ENCODE data around the gene ATP5PD.

The ATP5PD gene

DNA sequence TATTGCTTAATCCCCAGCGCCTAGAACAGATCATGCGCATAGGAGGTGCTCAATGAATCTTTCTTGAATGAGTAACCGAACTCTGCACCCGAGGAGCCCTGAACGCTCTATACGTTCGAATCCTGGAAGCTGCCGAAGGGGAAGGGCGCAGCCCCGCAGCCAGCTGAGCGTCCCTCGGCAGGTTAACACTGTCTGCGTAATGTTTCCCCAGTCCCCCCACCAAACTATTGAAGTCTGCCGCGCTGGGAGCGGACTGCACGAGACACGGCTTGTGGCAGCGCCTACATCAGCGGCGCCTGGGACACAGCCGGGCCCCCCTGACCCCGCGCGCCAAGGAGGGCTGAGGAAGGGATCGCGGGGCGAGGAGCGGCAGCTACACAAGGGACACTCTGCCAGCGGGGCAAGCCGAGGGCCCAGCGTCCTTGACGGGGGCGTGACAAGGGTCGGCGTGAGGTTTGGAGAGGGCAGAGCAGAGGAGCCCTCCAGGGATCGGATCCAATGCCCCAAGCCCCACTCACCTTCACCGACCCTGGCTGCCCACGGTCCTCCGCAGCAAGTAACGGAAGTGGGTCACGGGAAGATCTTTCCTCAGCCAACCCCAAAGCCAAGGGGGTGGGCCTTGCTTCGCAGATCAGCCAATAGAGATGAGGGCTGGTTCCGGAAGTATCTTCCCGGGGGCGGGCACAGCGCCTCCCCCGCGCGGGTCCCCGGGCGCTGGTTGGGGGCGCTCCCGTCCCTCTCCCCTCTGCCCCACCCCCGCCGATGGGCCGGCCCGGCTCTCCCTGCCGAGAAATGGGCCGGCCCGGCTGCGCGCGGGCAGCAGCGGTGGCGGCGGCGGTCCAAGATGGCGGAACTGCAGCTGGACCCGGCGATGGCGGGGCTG is at the start of gene ATP5PD, which contains the start of gene KCTD2:
TSS of gene ATP5PD (minus strand) at position 563 of the 883 bp plus-strand sequence. CDS start 4,319 bp downstream, outside the sequence.
TSS of gene KCTD2 (plus strand) at position 819 of the 883 bp plus-strand sequence. CDS start at position 845, 26 bp downstream.
- TF ChIP-seq, protein P1, sequence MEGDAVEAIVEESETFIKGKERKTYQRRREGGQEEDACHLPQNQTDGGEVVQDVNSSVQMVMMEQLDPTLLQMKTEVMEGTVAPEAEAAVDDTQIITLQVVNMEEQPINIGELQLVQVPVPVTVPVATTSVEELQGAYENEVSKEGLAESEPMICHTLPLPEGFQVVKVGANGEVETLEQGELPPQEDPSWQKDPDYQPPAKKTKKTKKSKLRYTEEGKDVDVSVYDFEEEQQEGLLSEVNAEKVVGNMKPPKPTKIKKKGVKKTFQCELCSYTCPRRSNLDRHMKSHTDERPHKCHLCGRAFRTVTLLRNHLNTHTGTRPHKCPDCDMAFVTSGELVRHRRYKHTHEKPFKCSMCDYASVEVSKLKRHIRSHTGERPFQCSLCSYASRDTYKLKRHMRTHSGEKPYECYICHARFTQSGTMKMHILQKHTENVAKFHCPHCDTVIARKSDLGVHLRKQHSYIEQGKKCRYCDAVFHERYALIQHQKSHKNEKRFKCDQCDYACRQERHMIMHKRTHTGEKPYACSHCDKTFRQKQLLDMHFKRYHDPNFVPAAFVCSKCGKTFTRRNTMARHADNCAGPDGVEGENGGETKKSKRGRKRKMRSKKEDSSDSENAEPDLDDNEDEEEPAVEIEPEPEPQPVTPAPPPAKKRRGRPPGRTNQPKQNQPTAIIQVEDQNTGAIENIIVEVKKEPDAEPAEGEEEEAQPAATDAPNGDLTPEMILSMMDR (IDR thresholded peaks at IDR 0.05; ENCODE audit: low read depth, low read length, poor library complexity, severe bottlenecking): no peak
- TF ChIP-seq EZH2phosphoT487 (IDR thresholded peaks at IDR 0.05; ENCODE audit: borderline replicate concordance, low read length): no peak
- Histone ChIP-seq H4K20me1 (ENCODE audit: control insufficient read depth, insufficient read depth, low read depth, low read length) (no peaks in the 10 kb centered on the region), H3K36me3 (ENCODE audit: control insufficient read depth, low read length) (peaks cover 18% of the 10 kb centered on the region), H3K4me3 (ENCODE audit: low read length) (peak within 1 kb of the TSS; percentile 98), H3K27ac (ENCODE audit: low read depth, low read length) (peak within 1 kb of the TSS; percentile 51), H3K9me3 (ENCODE audit: control insufficient read depth, insufficient read depth, low read length) (no peaks in the 10 kb centered on the region), H3K9me2 (replicated peaks; ENCODE audit: control insufficient read depth, low read length) (no peaks in the 10 kb centered on the region), H3K79me2 (ENCODE audit: control insufficient read depth, low read length) (peaks cover 32% of the 10 kb centered on the region), H3K4me1 (ENCODE audit: control insufficient read depth, low read length) (peaks cover 18% of the 10 kb centered on the region), H3K4me2 (ENCODE audit: low read length) (peak within 1 kb of the TSS; percentile 96), H3K27me3 (ENCODE audit: control insufficient read depth, low read length) (no peaks in the 10 kb centered on the region), H3F3A (ENCODE audit: control insufficient read depth, insufficient read depth) (peaks cover 4% of the 10 kb centered on the region; the same call in 1 of the 2 replicates)

DNA sequence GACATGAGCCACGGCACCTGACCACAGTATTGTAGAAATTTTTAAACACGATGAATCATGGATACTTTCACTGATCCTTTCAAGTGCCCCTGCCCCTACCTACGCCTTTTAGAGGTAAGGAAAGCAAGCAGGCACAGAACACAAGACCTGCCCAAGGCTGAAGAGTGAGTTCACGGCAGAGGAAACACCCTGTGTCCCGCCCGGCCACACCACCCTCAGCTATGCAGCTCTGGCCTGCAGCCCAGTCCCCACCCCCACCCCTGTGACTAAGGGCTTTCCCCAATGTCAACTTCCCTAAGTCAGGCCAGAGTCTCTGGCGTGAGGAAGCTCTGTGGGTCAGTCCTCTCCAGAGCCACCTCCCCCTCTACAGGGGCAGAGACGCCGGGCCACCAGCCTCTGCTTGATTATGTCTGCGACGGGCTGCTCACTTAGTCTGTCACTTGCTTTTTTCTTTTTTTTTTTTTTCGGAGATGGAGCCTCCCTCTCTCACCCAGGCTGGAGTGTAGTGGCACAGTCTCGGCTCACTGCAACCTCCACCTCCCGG is 49.4 kb upstream of the ATP5PD start:
- Histone ChIP-seq H3K27ac (ENCODE audit: low read depth, low read length) (no peak overlapping the region), H3K4me3 (ENCODE audit: low read length) (no peak overlapping the region), H3K36me3 (ENCODE audit: control insufficient read depth, low read length) (no peaks in the 10 kb centered on the region), H3K79me2 (ENCODE audit: control insufficient read depth, low read length) (no peaks in the 10 kb centered on the region), H3F3A (ENCODE audit: control insufficient read depth, insufficient read depth) (no peaks in the 10 kb centered on the region), H3K9me2 (replicated peaks; ENCODE audit: control insufficient read depth, low read length) (no peaks in the 10 kb centered on the region), H3K4me2 (ENCODE audit: low read length) (no peak overlapping the region), H4K20me1 (ENCODE audit: control insufficient read depth, insufficient read depth, low read depth, low read length) (no peaks in the 10 kb centered on the region), H3K9me3 (ENCODE audit: control insufficient read depth, insufficient read depth, low read length) (no peaks in the 10 kb centered on the region), H3K4me1 (ENCODE audit: control insufficient read depth, low read length) (peaks cover 8% of the 10 kb centered on the region; the same call in 1 of the 2 replicates), H3K27me3 (ENCODE audit: control insufficient read depth, low read length) (peaks cover 8% of the 10 kb centered on the region; the same call in 1 of the 2 replicates)
- TF ChIP-seq EZH2phosphoT487 (IDR thresholded peaks at IDR 0.05; ENCODE audit: borderline replicate concordance, low read length): no peak
- TF ChIP-seq, protein P1 (IDR thresholded peaks at IDR 0.05; ENCODE audit: low read depth, low read length, poor library complexity, severe bottlenecking): no peak

DNA sequence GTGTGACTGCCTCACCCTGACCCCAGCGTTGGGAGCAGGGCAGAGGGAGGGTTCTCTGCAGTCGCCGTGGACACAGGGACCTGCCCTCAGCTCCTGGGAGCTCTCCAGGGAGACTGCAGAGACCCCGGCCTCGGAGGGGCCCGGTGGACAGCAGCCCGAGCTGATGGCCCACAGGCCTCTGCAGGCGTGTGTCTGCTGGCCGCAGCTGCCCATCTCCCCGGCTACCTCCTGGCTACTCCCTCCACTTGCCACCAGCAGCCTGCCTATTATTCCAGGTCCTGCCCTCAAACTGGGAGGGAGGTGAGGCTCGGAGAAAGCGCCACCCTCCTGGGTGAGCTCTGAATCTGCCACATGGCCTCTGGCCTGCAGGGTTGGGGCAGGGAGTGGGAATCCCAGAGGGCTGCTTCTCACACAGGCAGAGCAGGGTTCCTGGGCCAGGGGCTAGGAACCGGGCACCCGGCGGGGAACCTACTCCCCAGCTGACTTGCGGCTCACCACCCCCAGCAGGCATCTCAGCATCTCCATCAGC is 48.2 kb upstream of the ATP5PD start:
- H3K27ac ChIP-seq (ENCODE audit: low read depth, low read length): no peak overlapping the region
- TF ChIP-seq EZH2phosphoT487 (IDR thresholded peaks at IDR 0.05; ENCODE audit: borderline replicate concordance, low read length): no peak
- TF ChIP-seq, protein P1 (IDR thresholded peaks at IDR 0.05; ENCODE audit: low read depth, low read length, poor library complexity, severe bottlenecking): no peak

More for the DNA sequence above, 48.2 kb upstream of the ATP5PD start:
- Histone ChIP-seq H3K4me2 (ENCODE audit: low read length) (no peak overlapping the region), H4K20me1 (ENCODE audit: control insufficient read depth, insufficient read depth, low read depth, low read length) (no peaks in the 10 kb centered on the region), H3K36me3 (ENCODE audit: control insufficient read depth, low read length) (no peaks in the 10 kb centered on the region), H3F3A (ENCODE audit: control insufficient read depth, insufficient read depth) (no peaks in the 10 kb centered on the region), H3K27me3 (ENCODE audit: control insufficient read depth, low read length) (peaks cover 10% of the 10 kb centered on the region; the same call in 1 of the 2 replicates), H3K4me1 (ENCODE audit: control insufficient read depth, low read length) (peaks cover 8% of the 10 kb centered on the region; the same call in 1 of the 2 replicates), H3K79me2 (ENCODE audit: control insufficient read depth, low read length) (no peaks in the 10 kb centered on the region), H3K9me2 (replicated peaks; ENCODE audit: control insufficient read depth, low read length) (no peaks in the 10 kb centered on the region), H3K4me3 (ENCODE audit: low read length) (no peak overlapping the region), H3K9me3 (ENCODE audit: control insufficient read depth, insufficient read depth, low read length) (no peaks in the 10 kb centered on the region)

Data from DOHH2 (cell line).